Epithelial cell of proximal tubule (primary cell): ENCODE measurements around the gene C15orf40. TPM values are rescaled to one million over a fixed set of nuclear protein-coding genes. Genes with fewer than 3 reads are reported as not detected.

Source experiments
- DNase-seq: peaks from one replicate; pipeline ENCODE4 v3.0.0-alpha.2; 2011; ENCODE audit warnings: low read depth
- H3K4me3 ChIP-seq: 2 replicates; pipeline ENCODE4 v1.5.1; 2011; ENCODE audit warnings: low read depth, mild to moderate bottlenecking, low read length
- CTCF ChIP-seq: conservative IDR thresholded peaks from 2 replicates; pipeline ENCODE4 v1.5.1; 2012; ENCODE audit warnings: low read depth, mild to moderate bottlenecking, low read length
- total RNA-seq: library from RNA; depleted of rRNA; stranded (reverse); fragments of >200 nt; gene quantifications from 2 replicates; pipeline ENCODE4 v1.2.3, GENCODE V29; 2015

Gene C15orf40
- total RNA-seq = 19.2 and 20.2 TPM in 2 replicates

GRCh38 chr15:83011271-83012075, at the start of gene C15orf40:
TSS of gene C15orf40 (minus strand) at chr15:83011639. CDS start at chr15:83011607, 32 bp downstream.
- DNase-seq = peak; percentile 23
- peak within 1 kb of the TSS; percentile 79 for H3K4me3 ChIP-seq
- TF ChIP-seq CTCF = peak; percentile 57

- H3K4me3 ChIP-seq = no peak overlapping the region
- DNase-seq = no peak
- no peak for TF ChIP-seq CTCF
Observed at GRCh38 chr15:83057696-83058376, 46.4 kb upstream of the C15orf40 start.

- no peak for DNase-seq
- H3K4me3 ChIP-seq = no peak overlapping the region
- TF ChIP-seq CTCF = no peak
Observed at GRCh38 chr15:83057002-83057401, 45.6 kb upstream of the C15orf40 start.

GRCh38 chr15:83053151-83053550, 41.7 kb upstream of the C15orf40 start:
- H3K4me3 ChIP-seq = no peak overlapping the region
- TF ChIP-seq CTCF = no peak
- DNase-seq = peak; percentile 76

GRCh38 chr15:83046558-83047127, 35.2 kb upstream of the C15orf40 start:
- H3K4me3 ChIP-seq = no peak overlapping the region
- no peak for DNase-seq
- TF ChIP-seq CTCF = no peak

GRCh38 chr15:83044156-83044555, 32.7 kb upstream of the C15orf40 start:
- DNase-seq = no peak
- TF ChIP-seq CTCF = no peak
- no peak overlapping the region for H3K4me3 ChIP-seq
